Measurements from ENCODE around the gene LRRC18. TPM values are rescaled to one million over a fixed set of nuclear protein-coding genes. Genes with fewer than 3 reads are reported as not detected.

LRRC18 gene
- total RNA-seq, 1 experiment from 2014 or later: not detected

DNA sequence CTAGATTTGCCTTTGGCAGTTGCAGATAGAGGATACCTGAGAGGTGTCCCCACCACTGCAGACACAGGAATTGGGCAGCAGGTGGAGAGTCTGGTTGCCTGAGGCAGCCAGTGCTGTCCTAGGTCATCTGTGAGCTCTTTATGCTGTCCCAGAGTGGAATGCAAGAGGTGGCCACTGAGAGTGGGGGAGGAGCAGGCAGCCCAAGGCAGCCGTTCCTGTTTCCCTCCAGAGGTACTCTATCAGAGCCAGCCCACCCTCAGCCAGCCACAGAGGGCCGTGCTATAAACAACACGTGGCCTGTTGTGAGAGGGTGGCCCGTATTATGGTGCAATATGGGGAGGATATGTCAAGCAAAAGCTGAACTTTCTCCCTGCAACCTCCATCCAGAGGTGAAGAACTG is 8.5 kb downstream of the LRRC18 start:
- Histone ChIP-seq H2AFZ (ENCODE audit: low read length) (no peak overlapping the region), H3K4me1 (ENCODE audit: insufficient read depth, low read length) (no peaks in the 10 kb centered on the region), H3K4ac (ENCODE audit: low read depth, low read length) (no peak overlapping the region), H3K79me2 (ENCODE audit: insufficient read depth, low read length) (no peaks in the 10 kb centered on the region), H2BK120ac (ENCODE audit: low read depth, low read length, poor library complexity, severe bottlenecking) (no peak overlapping the region), H2BK20ac (ENCODE audit: low read depth, low read length, poor library complexity, severe bottlenecking) (no peak overlapping the region), H3K9ac (ENCODE audit: extremely low read depth, insufficient read length, low read length) (no peak overlapping the region), H4K91ac (ENCODE audit: insufficient read length, low read depth, low read length) (no peak overlapping the region), H2BK5ac (ENCODE audit: insufficient read length, low read length) (no peak overlapping the region), H3K23ac (ENCODE audit: insufficient read length, low read depth, low read length) (no peak overlapping the region), H3K18ac (ENCODE audit: insufficient read length, low read depth, low read length) (no peak overlapping the region), H3K27me3 (ENCODE audit: insufficient read depth, low read length) (no peaks in the 10 kb centered on the region), H2BK12ac (ENCODE audit: insufficient read length, low read depth, low read length) (no peak overlapping the region), H4K20me1 (ENCODE audit: control insufficient read depth, insufficient read depth, insufficient read length) (no peaks in the 10 kb centered on the region), H3K23me2 (ENCODE audit: insufficient read length, low read depth, low read length, poor library complexity, severe bottlenecking) (no peaks in the 10 kb centered on the region), H4K8ac (replicated peaks; ENCODE audit: insufficient read length, low read depth, low read length) (no peak overlapping the region), H3K4me2 (ENCODE audit: insufficient read depth, insufficient read length, low read length) (no peak overlapping the region), H3K14ac (ENCODE audit: insufficient read depth, low read length) (no peak overlapping the region; the same call in 1 of the 2 replicates), H3T11ph (ENCODE audit: low read length) (no peak overlapping the region), H3K9me3 (ENCODE audit: control insufficient read depth, low read depth, low read length) (no peaks in the 10 kb centered on the region), H4K5ac (ENCODE audit: insufficient read length, low read depth, low read length) (no peak overlapping the region), H2BK15ac (ENCODE audit: low read depth, low read length) (no peak overlapping the region), H3K56ac (ENCODE audit: insufficient read length, low read depth, low read length) (no peak overlapping the region), H2AK5ac (ENCODE audit: insufficient read length, low read length) (no peak overlapping the region), H3K79me1 (ENCODE audit: insufficient read depth, low read depth, low read length, poor library complexity, severe bottlenecking) (no peaks in the 10 kb centered on the region), H3K27ac (ENCODE audit: insufficient read length, low read depth, low read length) (no peak overlapping the region)
- H3K36me3 Mint-ChIP-seq (ENCODE audit: insufficient read depth in 1 of 3, low read depth in 3 of 3): no peaks in the 10 kb centered on the region
- peaks cover 3% of the 10 kb centered on the region for H3K27me3 Mint-ChIP-seq (ENCODE audit: low read depth)
- TF ChIP-seq, protein P1, sequence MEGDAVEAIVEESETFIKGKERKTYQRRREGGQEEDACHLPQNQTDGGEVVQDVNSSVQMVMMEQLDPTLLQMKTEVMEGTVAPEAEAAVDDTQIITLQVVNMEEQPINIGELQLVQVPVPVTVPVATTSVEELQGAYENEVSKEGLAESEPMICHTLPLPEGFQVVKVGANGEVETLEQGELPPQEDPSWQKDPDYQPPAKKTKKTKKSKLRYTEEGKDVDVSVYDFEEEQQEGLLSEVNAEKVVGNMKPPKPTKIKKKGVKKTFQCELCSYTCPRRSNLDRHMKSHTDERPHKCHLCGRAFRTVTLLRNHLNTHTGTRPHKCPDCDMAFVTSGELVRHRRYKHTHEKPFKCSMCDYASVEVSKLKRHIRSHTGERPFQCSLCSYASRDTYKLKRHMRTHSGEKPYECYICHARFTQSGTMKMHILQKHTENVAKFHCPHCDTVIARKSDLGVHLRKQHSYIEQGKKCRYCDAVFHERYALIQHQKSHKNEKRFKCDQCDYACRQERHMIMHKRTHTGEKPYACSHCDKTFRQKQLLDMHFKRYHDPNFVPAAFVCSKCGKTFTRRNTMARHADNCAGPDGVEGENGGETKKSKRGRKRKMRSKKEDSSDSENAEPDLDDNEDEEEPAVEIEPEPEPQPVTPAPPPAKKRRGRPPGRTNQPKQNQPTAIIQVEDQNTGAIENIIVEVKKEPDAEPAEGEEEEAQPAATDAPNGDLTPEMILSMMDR (conservative IDR thresholded peaks at IDR 0.05): peak; percentile 13; the same call in 1 of the 3 replicates
- DNase-seq: peak; percentile 66
- H3K9me3 Mint-ChIP-seq: no peaks in the 10 kb centered on the region; a peak in 1 of 5 replicates
- peaks cover 8 to 17% of the 10 kb centered on the region in 2 experiments for H3K4me1 Mint-ChIP-seq
- WGBS (ENCODE audit: extremely low coverage, insufficient read length, low lambda C conversion rate): no CpG with 5 or more reads among the region's 4 CpGs
- H3K4me3 Mint-ChIP-seq: no peak overlapping the region
- no peak overlapping the region for H3K27ac Mint-ChIP-seq

Data from H9 (cell line).